Thyroid gland (tissue), 4 donors: ENCODE results near the gene CDKL5. TPM values are rescaled to one million over a fixed set of nuclear protein-coding genes. Genes with fewer than 3 reads are reported as not detected.
"Not testable (repeated sequence)": the region's sequence is repeated elsewhere in the genome, so short reads cannot be mapped to it uniquely, and the experiment has no call there.

Source experiments
- DNase-seq, 2 donors: peaks; one replicate each; pipeline ENCODE4 v3.0.0-alpha.2; 2019
- H3K27ac ChIP-seq, 3 donors: fragments of 200-600 bp; sonication (generic); 1 replicate in 2 of 3; 2 replicates in 1 of 3; pipeline ENCODE4 v1.5.1; 2016 to 2019; ENCODE audit warnings: mild to moderate bottlenecking in 1 of 3, moderate library complexity in 1 of 3
- H3K27me3 ChIP-seq: fragments of 200-600 bp; sonication (generic); one replicate; pipeline ENCODE4 v1.5.1; 2019
- H3K36me3 ChIP-seq, 2 donors: fragments of 200-600 bp; sonication (generic); one replicate each; pipeline ENCODE4 v1.5.1; 2016 to 2019
- H3K4me1 ChIP-seq, 2 donors: fragments of 200-600 bp; sonication (generic); one replicate each; pipeline ENCODE4 v1.5.1; 2017 to 2019
- H3K4me3 ChIP-seq, 3 donors: fragments of 200-600 bp; sonication (generic); replicated peaks in 1 of 3; 1 replicate in 2 of 3; 2 replicates in 1 of 3; pipeline ENCODE4 v1.5.1; 2016; ENCODE audit warnings: mild to moderate bottlenecking in 1 of 3
- H3K9me3 ChIP-seq: fragments of 200-600 bp; sonication (generic); one replicate; pipeline ENCODE4 v1.5.1; 2017
- CTCF ChIP-seq, 6 experiments: fragments of 200-600 bp in 3 of 6; fragments of 450-650 bp in 3 of 6; sonication (generic) in 3 of 6; IDR thresholded peaks; one replicate each; pipeline ENCODE4 v1.5.1; 2016 to 2019; ENCODE audit warnings: antibody characterized with exemption in 6 of 6, mild to moderate bottlenecking in 2 of 6, inconsistent platforms in 1 of 6, moderate library complexity in 1 of 6
- POLR2A ChIP-seq, 2 donors: fragments of 450-650 bp; IDR thresholded peaks; one replicate each; pipeline ENCODE4 v1.6.1; 2017; ENCODE audit warnings: antibody characterized with exemption in 2 of 2, mild to moderate bottlenecking in 2 of 2, moderate library complexity in 1 of 2
- WGBS, 2 donors: methylation state at CpG; one replicate each; pipeline ENCODE4 v1.1.5; 2017; 5-methylcytosine and 5-hydroxymethylcytosine counted together
- intact Hi-C: fragments of 100-400 bp; cut with DNase I; formaldehyde crosslinking; loops from one replicate; pipeline ENCODE4 v1.15.1; 2023
- total RNA-seq, 4 donors: library from RNA; depleted of rRNA; stranded (reverse); fragments of >200 nt; gene quantifications; one replicate each; pipeline ENCODE4 v1.2.3, GENCODE V29; 2016

Gene CDKL5
- total RNA-seq, 4 donors from 2014 or later, result 8.4 to 14.8 (median 10.0) TPM

- intact Hi-C loops, result no loop called here
- no peak for DNase-seq
- Histone ChIP-seq H3K27me3 (no peaks in the 10 kb centered on the region), H3K4me1 (no peaks in the 10 kb centered on the region), H3K9me3 (no peaks in the 10 kb centered on the region), H3K27ac (no peak overlapping the region), H3K4me3 (no peak overlapping the region), H3K36me3 (no peaks in the 10 kb centered on the region)
- no peak for TF ChIP-seq CTCF (IDR thresholded peaks at IDR 0.05)
- TF ChIP-seq POLR2A (IDR thresholded peaks at IDR 0.05), result no peak
- WGBS, 2 donors, result 85 to 88% methylated on average over 4 of the region's 4 CpGs
These were observed 2.5 kb upstream of the CDKL5 start for GRCh38 chrX:18422886-18423285.

- intact Hi-C loops, result no loop called here
- DNase-seq, result peak; percentile 21 to 30
- Histone ChIP-seq H3K27ac (peak overlapping the region in 2 of 3 donors; percentile 25 to 62), H3K36me3 (no peaks in the 10 kb centered on the region), H3K9me3 (no peaks in the 10 kb centered on the region), H3K4me1 (no peaks in the 10 kb centered on the region), H3K27me3 (no peaks in the 10 kb centered on the region), H3K4me3 (peak overlapping the region in 1 of 3 donors; percentile 37)
- TF ChIP-seq POLR2A (IDR thresholded peaks at IDR 0.05), result no peak
- TF ChIP-seq CTCF (IDR thresholded peaks at IDR 0.05), result no peak
- 1 to 2% methylated on average over 13 to 19 of the region's 28 CpGs for WGBS, 2 donors
These were observed 768 bp upstream of the CDKL5 start for GRCh38 chrX:18424482-18425198.

- intact Hi-C loops, result no loop called here
- Histone ChIP-seq H3K27ac (peak overlapping the region in 2 of 3 donors; percentile 67 to 77), H3K36me3 (no peaks in the 10 kb centered on the region), H3K4me3 (peak overlapping the region; percentile 27 to 59 (median 47)), H3K4me1 (no peaks in the 10 kb centered on the region), H3K27me3 (no peaks in the 10 kb centered on the region), H3K9me3 (no peaks in the 10 kb centered on the region)
- no peak for TF ChIP-seq POLR2A (IDR thresholded peaks at IDR 0.05)
- no peak for TF ChIP-seq CTCF (IDR thresholded peaks at IDR 0.05)
- no CpG with 5 or more reads among the region's 40 CpGs for WGBS, 2 donors
- DNase-seq, result peak in 1 of 2 donors; percentile 4
These were observed 554 bp downstream of the CDKL5 start for GRCh38 chrX:18426004-18426320.

GRCh38 chrX:18428006-18428405 is 2.6 kb downstream of the CDKL5 start:
- Histone ChIP-seq H3K36me3 (no peaks in the 10 kb centered on the region), H3K27me3 (no peaks in the 10 kb centered on the region), H3K4me3 (no peak overlapping the region), H3K27ac (no peak overlapping the region), H3K4me1 (no peaks in the 10 kb centered on the region), H3K9me3 (no peaks in the 10 kb centered on the region)
- intact Hi-C loops, result no loop called here
- no peak for DNase-seq
- TF ChIP-seq POLR2A (IDR thresholded peaks at IDR 0.05) (no peak), CTCF (IDR thresholded peaks at IDR 0.05) (no peak)
- 90 to 97% methylated on average over 5 of the region's 5 CpGs for WGBS, 2 donors

- H3K36me3 ChIP-seq, H3K4me1 ChIP-seq, H3K27ac ChIP-seq, H3K9me3 ChIP-seq, DNase-seq, intact Hi-C loops, H3K27me3 ChIP-seq, H3K4me3 ChIP-seq: not testable (repeated sequence)
- 95 to 96% methylated on average over 14 of the region's 14 CpGs for WGBS, 2 donors
These were observed 7.9 kb downstream of the CDKL5 start for GRCh38 chrX:18433288-18433687.
